SK-N-SH (cell line): ENCODE results near the gene ATP2A3. TPM values are rescaled to one million over a fixed set of nuclear protein-coding genes. Genes with fewer than 3 reads are reported as not detected.

ENCODE experiments used
- CTCF ChIA-PET: fragments of 300-600, 350-600 bp; formaldehyde crosslinking; extraction: SDS; loops from one replicate; lab custom pipeline; 2021; lab: Yijun Ruan, JAX
- POLR2A ChIA-PET: fragments of 350-600 bp; sonication (Branson Sonifier 250); formaldehyde crosslinking; extraction: SDS; loops from one replicate; lab custom pipeline; 2020; ENCODE audit warnings: antibody characterized with exemption, inconsistent platforms; lab: Yijun Ruan, JAX
- DNase-seq: peaks from one replicate; pipeline ENCODE4 v3.0.0; 2012
- H2AFZ ChIP-seq: fragments of 200-600 bp; sonication (generic); 2 replicates; pipeline ENCODE4 v1.8.1; 2016; ENCODE audit warnings: antibody characterized with exemption, mild to moderate bottlenecking, low read depth
- H3F3A ChIP-seq: fragments of 200-600 bp; sonication (generic); replicated peaks from 2 replicates; pipeline ENCODE3; 2016; ENCODE audit warnings: antibody characterized with exemption, mild to moderate bottlenecking; ENCODE audit not compliant: insufficient read depth
- H3K27ac ChIP-seq, 2 experiments: fragments of 200-500 bp in 1 of 2; fragments of 200-600 bp in 1 of 2; sonication (Bioruptor generic) in 1 of 2; sonication (generic), shearing (Covaris generic) in 1 of 2; 2 replicates each; pipeline versions ENCODE4 v1.5.1 to v1.6.1; 2014 to 2016; ENCODE audit warnings: low read depth in 2 of 2, inconsistent platforms in 1 of 2, low read length in 1 of 2, mild to moderate bottlenecking in 1 of 2, mixed read lengths in 1 of 2
- H3K27me3 ChIP-seq: fragments of 200-600 bp; sonication (generic), shearing (Covaris generic); 2 replicates; pipeline ENCODE4 v1.6.1; 2016; ENCODE audit warnings: mixed run types; ENCODE audit not compliant: insufficient read depth
- H3K36me3 ChIP-seq, 2 experiments: fragments of 200-500 bp in 1 of 2; fragments of 200-600 bp in 1 of 2; sonication (Bioruptor generic) in 1 of 2; sonication (generic) in 1 of 2; replicated peaks in 1 of 2; 2 replicates each; pipeline versions ENCODE3 to v1.5.1; 2014 to 2016; ENCODE audit warnings: low read length in 1 of 2, mild to moderate bottlenecking in 1 of 2; ENCODE audit not compliant: insufficient read depth in 2 of 2, control insufficient read depth in 1 of 2
- H3K4me1 ChIP-seq, 2 experiments: fragments of 200-500 bp in 1 of 2; fragments of 200-600 bp in 1 of 2; sonication (Bioruptor generic) in 1 of 2; sonication (generic), shearing (Covaris generic) in 1 of 2; 2 replicates each; pipeline versions ENCODE4 v1.5.1 to v1.6.1; 2014 to 2016; ENCODE audit warnings: low read depth in 1 of 2, low read length in 1 of 2, mixed run types in 1 of 2; ENCODE audit not compliant: insufficient read depth in 2 of 2, control insufficient read depth in 1 of 2
- H3K4me2 ChIP-seq: fragments of 200-600 bp; sonication (generic), shearing (Covaris generic); 2 replicates; pipeline ENCODE4 v1.6.1; 2017; ENCODE audit warnings: mixed run types
- H3K4me3 ChIP-seq, 2 experiments: fragments of 200-500 bp in 1 of 2; fragments of 200-600 bp in 1 of 2; sonication (Bioruptor generic) in 1 of 2; sonication (generic), shearing (Covaris generic) in 1 of 2; 2 replicates each; pipeline versions ENCODE4 v1.5.1 to v1.8.1; 2014 to 2016; ENCODE audit warnings: low read depth in 2 of 2, inconsistent platforms in 1 of 2, low read length in 1 of 2, mild to moderate bottlenecking in 1 of 2, mixed read lengths in 1 of 2, moderate library complexity in 1 of 2
- H3K79me2 ChIP-seq: fragments of 200-600 bp; sonication (generic); 2 replicates; pipeline ENCODE4 v1.8.1; 2017; ENCODE audit warnings: mild to moderate bottlenecking; ENCODE audit not compliant: insufficient read depth
- H3K9ac ChIP-seq: fragments of 200-600 bp; sonication (generic); 2 replicates; pipeline ENCODE4 v1.6.1; 2017; ENCODE audit warnings: mixed run types
- H3K9me2 ChIP-seq: fragments of 200-600 bp; sonication (generic); 2 replicates; pipeline ENCODE4 v1.6.1; 2017; ENCODE audit warnings: mixed run types
- H3K9me3 ChIP-seq: fragments of 200-600 bp; sonication (generic); 2 replicates; pipeline ENCODE4 v1.6.1; 2017; ENCODE audit warnings: mixed run types, mild to moderate bottlenecking, moderate library complexity
- H4K20me1 ChIP-seq: fragments of 200-600 bp; sonication (generic); 2 replicates; pipeline ENCODE4 v1.6.1; 2017; ENCODE audit warnings: mild to moderate bottlenecking, mixed run types; ENCODE audit not compliant: insufficient read depth
- CHD2 ChIP-seq: fragments of 150-350 bp; IDR thresholded peaks from 2 replicates; pipeline ENCODE4 v1.6.1; 2018; ENCODE audit warnings: low read length; ENCODE audit not compliant: partially characterized antibody
- CTCF ChIP-seq: fragments of 200-600 bp; sonication (generic); IDR thresholded peaks from 2 replicates; pipeline ENCODE4 v1.6.1; 2017; ENCODE audit warnings: antibody characterized with exemption, mild to moderate bottlenecking, moderate library complexity
- GATA2 ChIP-seq: sonication (generic); formaldehyde crosslinking; IDR thresholded peaks from 2 replicates; pipeline ENCODE4 v1.5.0; 2020; ENCODE audit warnings: mild to moderate bottlenecking, missing genetic modification reagents
- IRF3 ChIP-seq: fragments of 150-350 bp; IDR thresholded peaks from 2 replicates; pipeline ENCODE4 v1.6.1; 2016; ENCODE audit warnings: mild to moderate bottlenecking, low read depth, low read length
- JUND ChIP-seq: IDR thresholded peaks from 2 replicates; pipeline ENCODE4 v1.4.0; 2012
- MEF2A ChIP-seq: IDR thresholded peaks from 2 replicates; pipeline ENCODE4 v1.4.0; 2012; ENCODE audit warnings: low read depth, borderline replicate concordance
- MXI1 ChIP-seq: IDR thresholded peaks from 2 replicates; pipeline ENCODE4 v1.6.1; 2012; ENCODE audit warnings: mild to moderate bottlenecking, low read depth, low read length, improper control_type of control experiment
- NFIC ChIP-seq: IDR thresholded peaks from 2 replicates; pipeline ENCODE4 v1.4.0; 2012; ENCODE audit warnings: borderline replicate concordance
- NRF1 ChIP-seq: IDR thresholded peaks from 2 replicates; pipeline ENCODE4 v1.6.1; 2012; ENCODE audit warnings: low read depth, mild to moderate bottlenecking, low read length
- POLR2AphosphoS5 ChIP-seq: IDR thresholded peaks from 2 replicates; pipeline ENCODE4 v1.6.1; 2012; ENCODE audit warnings: low read depth, low read length
- RAD21 ChIP-seq: IDR thresholded peaks from 2 replicates; pipeline ENCODE4 v1.6.1; 2012; ENCODE audit warnings: mild to moderate bottlenecking, low read length
- TAF1 ChIP-seq: IDR thresholded peaks from 2 replicates; pipeline ENCODE4 v1.6.1; 2012; ENCODE audit warnings: low read depth, mild to moderate bottlenecking, low read length, moderate library complexity, borderline replicate concordance
- TCF12 ChIP-seq: IDR thresholded peaks from 2 replicates; pipeline ENCODE4 v1.4.0; 2012
- TEAD4 ChIP-seq: IDR thresholded peaks from 2 replicates; pipeline ENCODE4 v1.4.0; 2012; ENCODE audit warnings: mild to moderate bottlenecking, borderline replicate concordance; ENCODE audit not compliant: insufficient read depth
- ZBTB33 ChIP-seq: IDR thresholded peaks from 2 replicates; pipeline ENCODE4 v1.4.0; 2012; ENCODE audit warnings: low read depth, borderline replicate concordance
- WGBS: methylation state at CpG from one replicate; pipeline ENCODE4 v1.1.6; 2017; ENCODE audit warnings: low lambda C conversion rate; 5-methylcytosine and 5-hydroxymethylcytosine counted together
- polyA plus RNA-seq, 3 experiments: library from polyadenylated mRNA; depleted of rRNA; stranded (reverse); fragments of >200 nt; gene quantifications; 2 replicates each; pipeline ENCODE4 v1.2.3, GENCODE V29; 2012
- TF ChIP-seq, protein P1 (sequence below): IDR thresholded peaks from 2 replicates; pipeline ENCODE4 v1.4.0; 2012; ENCODE audit warnings: low read depth
- TF ChIP-seq, protein P2 (sequence below): fragments of 150-350 bp; IDR thresholded peaks from 2 replicates; pipeline ENCODE4 v1.6.1; 2017; ENCODE audit warnings: antibody characterized with exemption, low read length, low read depth, borderline replicate concordance

Gene ATP2A3
- polyA plus RNA-seq, 1 of the 3 experiments (the other 2 are of a cell fraction): 2.1 TPM

GRCh38 chr17:3885970-3886369 lies 78.3 kb downstream of the ATP2A3 start:
- no peaks in the 10 kb centered on the region for H3K9me2 ChIP-seq
- H3F3A ChIP-seq: peaks cover 8% of the 10 kb centered on the region
- no peak overlapping the region for H3K27ac ChIP-seq
- no peaks in the 10 kb centered on the region for H3K9me3 ChIP-seq
- CTCF ChIA-PET: interaction anchor here (1.2 kb wide), 1 partner anchor 28 kb away, joined by 4 read pairs; no protein-coding TSS in a partner anchor
- no peak overlapping the region for H2AFZ ChIP-seq
- H3K4me2 ChIP-seq: no peak overlapping the region
- peaks cover 9 to 22% of the 10 kb centered on the region in 2 experiments; a peak in 3 of 4 replicates for H3K4me1 ChIP-seq
- no peaks in the 10 kb centered on the region for H3K27me3 ChIP-seq
- H3K36me3 ChIP-seq: peaks cover 0 to 5% of the 10 kb centered on the region in 2 experiments
- no peak overlapping the region for H3K4me3 ChIP-seq
- no peak for DNase-seq
- POLR2A ChIA-PET: no interaction called here
- H3K9ac ChIP-seq: no peak overlapping the region
- H4K20me1 ChIP-seq: 0 out of 2 replicates have a peak, but pooled peaks cover 4% of the 10 kb centered on the region
- no peak for TF ChIP-seq MXI1
- no peak for TF ChIP-seq NFIC
- TF ChIP-seq TCF12: no peak
- no peak for TF ChIP-seq TEAD4
- TF ChIP-seq POLR2AphosphoS5: no peak
- TF ChIP-seq, protein P1, sequence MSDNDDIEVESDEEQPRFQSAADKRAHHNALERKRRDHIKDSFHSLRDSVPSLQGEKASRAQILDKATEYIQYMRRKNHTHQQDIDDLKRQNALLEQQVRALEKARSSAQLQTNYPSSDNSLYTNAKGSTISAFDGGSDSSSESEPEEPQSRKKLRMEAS: no peak
- TF ChIP-seq, protein P2, sequence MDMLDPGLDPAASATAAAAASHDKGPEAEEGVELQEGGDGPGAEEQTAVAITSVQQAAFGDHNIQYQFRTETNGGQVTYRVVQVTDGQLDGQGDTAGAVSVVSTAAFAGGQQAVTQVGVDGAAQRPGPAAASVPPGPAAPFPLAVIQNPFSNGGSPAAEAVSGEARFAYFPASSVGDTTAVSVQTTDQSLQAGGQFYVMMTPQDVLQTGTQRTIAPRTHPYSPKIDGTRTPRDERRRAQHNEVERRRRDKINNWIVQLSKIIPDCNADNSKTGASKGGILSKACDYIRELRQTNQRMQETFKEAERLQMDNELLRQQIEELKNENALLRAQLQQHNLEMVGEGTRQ: no peak
- no peak for TF ChIP-seq MEF2A
- no peak for TF ChIP-seq CTCF
- 100% methylated on average over 3 of the region's 4 CpGs for WGBS
- peaks cover 18% of the 10 kb centered on the region; the same call in 1 of the 2 replicates for H3K79me2 ChIP-seq

GRCh38 chr17:3885271-3885670 lies 79.0 kb downstream of the ATP2A3 start:
- H3K36me3 ChIP-seq: peaks cover 0 to 5% of the 10 kb centered on the region in 2 experiments
- H3K9me3 ChIP-seq: no peaks in the 10 kb centered on the region
- no peaks in the 10 kb centered on the region for H3K9me2 ChIP-seq
- H3K9ac ChIP-seq: no peak overlapping the region
- WGBS: 83% methylated on average over 4 of the region's 14 CpGs
- H3K79me2 ChIP-seq: peaks cover 18% of the 10 kb centered on the region; the same call in 1 of the 2 replicates
- DNase-seq: no peak
- no peak overlapping the region for H3K4me3 ChIP-seq
- no peak overlapping the region for H3K4me2 ChIP-seq
- peaks cover 9 to 17% of the 10 kb centered on the region in 2 experiments; a peak in 3 of 4 replicates for H3K4me1 ChIP-seq
- no peak overlapping the region for H2AFZ ChIP-seq
- H4K20me1 ChIP-seq: 0 out of 2 replicates have a peak, but pooled peaks cover 4% of the 10 kb centered on the region
- H3K27ac ChIP-seq: no peak overlapping the region
- TF ChIP-seq GATA2 (CRISPR knock-in tag) (no peak), RAD21 (no peak), MEF2A (no peak), NRF1 (no peak), JUND (no peak), IRF3 (no peak), ZBTB33 (no peak), TCF12 (no peak), TAF1 (no peak), CHD2 (no peak)
- TF ChIP-seq, protein P2: no peak
- H3K27me3 ChIP-seq: no peaks in the 10 kb centered on the region
- POLR2A ChIA-PET: no interaction called here
- CTCF ChIA-PET: interaction anchor here (0.7 to 2.3 kb wide), 5 partner anchors 22 to 150 kb away, joined by 3 to 14 read pairs (median 4); partner anchors contain the start of gene NCBP3
- H3F3A ChIP-seq: peaks cover under 1% of the 10 kb centered on the region
